ENCODE results near the gene LRRC51.

GRCh38 chr11:72069200-72069599 is 11.4 kb upstream of the LRRC51 start:
- TF ChIP-seq CTCF (IDR thresholded peaks at IDR 0.05) (no peak), POLR2A (IDR thresholded peaks at IDR 0.05; ENCODE audit: low read depth) (no peak)
